HEK293 (cell line): Measurements from ENCODE around the gene PERM1.

ENCODE experiments used
- CTCF ChIP-seq: fragments of 450-650 bp; formaldehyde crosslinking; IDR thresholded peaks from 2 replicates; pipeline ENCODE4 v1.5.1; 2016; ENCODE audit warnings: missing biosample characterization, missing genetic modification characterization
- EGR2 ChIP-seq: fragments of 450-650 bp; formaldehyde crosslinking; IDR thresholded peaks from 2 replicates; pipeline ENCODE4 v1.5.1; 2016; ENCODE audit warnings: low read depth, missing biosample characterization, missing genetic modification characterization
- REPIN1 ChIP-seq: fragments of 450-650 bp; formaldehyde crosslinking; IDR thresholded peaks from 2 replicates; pipeline ENCODE4 v1.5.1; 2017; ENCODE audit warnings: missing biosample characterization, missing genetic modification characterization, low read depth
- YY1 ChIP-seq: fragments of 450-650 bp; formaldehyde crosslinking; IDR thresholded peaks from 2 replicates; pipeline ENCODE4 v1.5.1; 2018; ENCODE audit warnings: missing biosample characterization, missing genetic modification characterization
- ZBTB17 ChIP-seq: fragments of 450-650 bp; formaldehyde crosslinking; IDR thresholded peaks from 2 replicates; pipeline ENCODE4 v1.5.1; 2016; ENCODE audit warnings: missing biosample characterization, missing genetic modification characterization
- ZFHX2 ChIP-seq: fragments of 450-650 bp; formaldehyde crosslinking; conservative IDR thresholded peaks from 2 replicates; pipeline ENCODE4 v1.5.1; 2016; ENCODE audit warnings: missing biosample characterization, missing genetic modification characterization
- ZFP41 ChIP-seq: fragments of 450-650 bp; formaldehyde crosslinking; IDR thresholded peaks from 2 replicates; pipeline ENCODE4 v1.5.1; 2016; ENCODE audit warnings: missing biosample characterization, missing genetic modification characterization, borderline replicate concordance
- ZNF114 ChIP-seq: fragments of 450-650 bp; formaldehyde crosslinking; IDR thresholded peaks from 2 replicates; pipeline ENCODE4 v1.5.0; 2017; ENCODE audit warnings: missing biosample characterization, missing genetic modification characterization
- ZNF221 ChIP-seq: fragments of 450-650 bp; formaldehyde crosslinking; IDR thresholded peaks from 2 replicates; pipeline ENCODE4 v1.5.1; 2017; ENCODE audit warnings: missing biosample characterization, missing genetic modification characterization, borderline replicate concordance
- ZNF324 ChIP-seq: fragments of 450-650 bp; formaldehyde crosslinking; IDR thresholded peaks from 2 replicates; pipeline ENCODE4 v1.5.1; 2016; ENCODE audit warnings: missing biosample characterization, missing genetic modification characterization
- ZNF449 ChIP-seq: fragments of 450-650 bp; formaldehyde crosslinking; IDR thresholded peaks from 2 replicates; pipeline ENCODE4 v1.5.1; 2017; ENCODE audit warnings: missing biosample characterization, mild to moderate bottlenecking, missing genetic modification characterization, moderate library complexity
- ZNF768 ChIP-seq: fragments of 450-650 bp; formaldehyde crosslinking; IDR thresholded peaks from 2 replicates; pipeline ENCODE4 v1.5.1; 2018; ENCODE audit warnings: missing biosample characterization, mild to moderate bottlenecking, missing genetic modification characterization
- ZNF792 ChIP-seq: fragments of 450-650 bp; formaldehyde crosslinking; IDR thresholded peaks from 2 replicates; pipeline ENCODE4 v1.5.1; 2016; ENCODE audit warnings: missing biosample characterization, missing genetic modification characterization
- TF ChIP-seq, protein P1 (sequence below): fragments of 450-650 bp; IDR thresholded peaks from 2 replicates; pipeline ENCODE4 v1.5.1; 2018; ENCODE audit warnings: missing biosample characterization, missing genetic modification characterization

GRCh38 chr1:969260-969855, 12.5 kb downstream of the PERM1 start:
- no peak for TF ChIP-seq ZBTB17 (tag by site-specific recombination)
- TF ChIP-seq ZNF221 (tag by site-specific recombination) = no peak
- TF ChIP-seq ZNF768 (tag by site-specific recombination) = no peak
- no peak for TF ChIP-seq ZFP41 (tag by site-specific recombination)
- TF ChIP-seq ZNF792 (tag by site-specific recombination) = no peak
- no peak for TF ChIP-seq CTCF
- TF ChIP-seq REPIN1 (tag by site-specific recombination) = no peak
- no peak for TF ChIP-seq ZNF114 (tag by site-specific recombination)
- TF ChIP-seq YY1 (tag by site-specific recombination) = no peak
- no peak for TF ChIP-seq ZNF449
- TF ChIP-seq ZNF324 = no peak
- no peak for TF ChIP-seq EGR2 (tag by site-specific recombination)
- TF ChIP-seq, protein P1, sequence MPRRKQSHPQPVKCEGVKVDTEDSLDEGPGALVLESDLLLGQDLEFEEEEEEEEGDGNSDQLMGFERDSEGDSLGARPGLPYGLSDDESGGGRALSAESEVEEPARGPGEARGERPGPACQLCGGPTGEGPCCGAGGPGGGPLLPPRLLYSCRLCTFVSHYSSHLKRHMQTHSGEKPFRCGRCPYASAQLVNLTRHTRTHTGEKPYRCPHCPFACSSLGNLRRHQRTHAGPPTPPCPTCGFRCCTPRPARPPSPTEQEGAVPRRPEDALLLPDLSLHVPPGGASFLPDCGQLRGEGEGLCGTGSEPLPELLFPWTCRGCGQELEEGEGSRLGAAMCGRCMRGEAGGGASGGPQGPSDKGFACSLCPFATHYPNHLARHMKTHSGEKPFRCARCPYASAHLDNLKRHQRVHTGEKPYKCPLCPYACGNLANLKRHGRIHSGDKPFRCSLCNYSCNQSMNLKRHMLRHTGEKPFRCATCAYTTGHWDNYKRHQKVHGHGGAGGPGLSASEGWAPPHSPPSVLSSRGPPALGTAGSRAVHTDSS (tag by site-specific recombination) = no peak
- no peak for TF ChIP-seq ZFHX2 (tag by site-specific recombination)
